SU-DHL-6 (cell line): ENCODE results near the gene CPT1C.

Source experiments
- CTCF ChIP-seq: fragments of 200-600 bp; sonication (generic); IDR thresholded peaks from one replicate; pipeline ENCODE4 v1.5.1; 2017; ENCODE audit warnings: antibody characterized with exemption, mild to moderate bottlenecking, low read length, moderate library complexity; ENCODE audit not compliant: insufficient read depth, poor library complexity, severe bottlenecking
- EZH2phosphoT487 ChIP-seq: fragments of 200-600 bp; sonication (generic), shearing (Covaris generic); conservative IDR thresholded peaks from 2 replicates; pipeline ENCODE4 v1.6.1; 2018; ENCODE audit warnings: mild to moderate bottlenecking, antibody characterized with exemption, low read length, moderate library complexity, mixed read lengths

GRCh38 chr19:49646586-49646985, 44.3 kb upstream of the CPT1C start:
- no peak for TF ChIP-seq CTCF
- TF ChIP-seq EZH2phosphoT487: no peak
